22Rv1 (cell line): Measurements from ENCODE around the gene ARPC4.

Experiments used
- H3K27ac ChIP-seq: fragments of 450-650 bp; 2 replicates; pipeline ENCODE4 v1.5.1; 2017
- ZFX ChIP-seq: fragments of 450-650 bp; IDR thresholded peaks from 2 replicates; pipeline ENCODE4 v1.6.1; 2017; ENCODE audit warnings: antibody characterized with exemption, borderline replicate concordance
- TF ChIP-seq, protein P1 (sequence below): fragments of 450-650 bp; IDR thresholded peaks from 2 replicates; pipeline ENCODE4 v1.5.1; 2017; ENCODE audit warnings: mild to moderate bottlenecking

The ARPC4 gene

DNA sequence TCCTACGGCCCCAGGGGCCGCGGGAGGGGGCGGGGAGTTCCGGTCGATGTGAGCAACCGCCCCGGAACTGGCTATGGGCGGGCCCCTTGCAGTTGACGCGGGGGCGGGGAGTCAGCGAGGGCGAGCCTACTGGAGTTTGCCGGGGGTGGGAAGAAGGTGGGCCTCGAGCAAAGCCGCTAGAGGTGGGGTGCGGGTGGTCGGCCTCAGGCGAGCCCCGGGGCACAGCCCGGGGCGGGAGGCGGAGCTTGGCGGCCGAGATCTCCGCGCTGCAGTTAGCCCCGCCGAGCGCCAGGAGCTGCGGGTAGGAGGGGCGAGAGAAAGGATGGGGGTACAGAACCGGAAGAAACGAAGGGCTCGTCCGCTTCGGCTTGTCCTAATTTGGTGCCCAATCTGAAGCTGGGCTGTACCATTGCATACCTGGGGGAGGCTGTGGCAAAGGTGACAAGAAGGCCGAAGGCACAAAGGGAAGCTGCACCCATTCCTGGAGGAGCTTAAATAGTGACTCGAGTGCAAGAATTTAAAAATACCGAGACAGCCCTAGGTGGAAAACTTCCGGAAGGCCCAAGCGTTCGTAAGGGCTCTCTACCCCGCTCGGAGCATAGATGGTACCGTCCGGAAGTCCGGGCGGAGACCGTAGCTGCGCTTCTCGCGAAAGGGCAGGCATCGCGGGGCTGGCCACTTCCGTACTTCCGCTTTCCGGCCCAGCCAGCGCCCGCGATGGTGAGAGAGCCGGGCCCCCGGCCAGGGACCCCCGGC, at the start of gene ARPC4, which contains the start of gene TADA3:
Gene ARPC4, plus strand, starts transcription at position 678 of the 756 bp plus-strand sequence. Its CDS starts 40 bp downstream, at position 718.
Gene TADA3, minus strand, starts transcription at position 69 of the 756 bp plus-strand sequence. CDS start 1,007 bp downstream, outside the sequence.
- peak within 1 kb of the TSS; percentile 92 for H3K27ac ChIP-seq
- no peak for TF ChIP-seq ZFX
- TF ChIP-seq, protein P1, sequence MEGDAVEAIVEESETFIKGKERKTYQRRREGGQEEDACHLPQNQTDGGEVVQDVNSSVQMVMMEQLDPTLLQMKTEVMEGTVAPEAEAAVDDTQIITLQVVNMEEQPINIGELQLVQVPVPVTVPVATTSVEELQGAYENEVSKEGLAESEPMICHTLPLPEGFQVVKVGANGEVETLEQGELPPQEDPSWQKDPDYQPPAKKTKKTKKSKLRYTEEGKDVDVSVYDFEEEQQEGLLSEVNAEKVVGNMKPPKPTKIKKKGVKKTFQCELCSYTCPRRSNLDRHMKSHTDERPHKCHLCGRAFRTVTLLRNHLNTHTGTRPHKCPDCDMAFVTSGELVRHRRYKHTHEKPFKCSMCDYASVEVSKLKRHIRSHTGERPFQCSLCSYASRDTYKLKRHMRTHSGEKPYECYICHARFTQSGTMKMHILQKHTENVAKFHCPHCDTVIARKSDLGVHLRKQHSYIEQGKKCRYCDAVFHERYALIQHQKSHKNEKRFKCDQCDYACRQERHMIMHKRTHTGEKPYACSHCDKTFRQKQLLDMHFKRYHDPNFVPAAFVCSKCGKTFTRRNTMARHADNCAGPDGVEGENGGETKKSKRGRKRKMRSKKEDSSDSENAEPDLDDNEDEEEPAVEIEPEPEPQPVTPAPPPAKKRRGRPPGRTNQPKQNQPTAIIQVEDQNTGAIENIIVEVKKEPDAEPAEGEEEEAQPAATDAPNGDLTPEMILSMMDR: no peak

DNA sequence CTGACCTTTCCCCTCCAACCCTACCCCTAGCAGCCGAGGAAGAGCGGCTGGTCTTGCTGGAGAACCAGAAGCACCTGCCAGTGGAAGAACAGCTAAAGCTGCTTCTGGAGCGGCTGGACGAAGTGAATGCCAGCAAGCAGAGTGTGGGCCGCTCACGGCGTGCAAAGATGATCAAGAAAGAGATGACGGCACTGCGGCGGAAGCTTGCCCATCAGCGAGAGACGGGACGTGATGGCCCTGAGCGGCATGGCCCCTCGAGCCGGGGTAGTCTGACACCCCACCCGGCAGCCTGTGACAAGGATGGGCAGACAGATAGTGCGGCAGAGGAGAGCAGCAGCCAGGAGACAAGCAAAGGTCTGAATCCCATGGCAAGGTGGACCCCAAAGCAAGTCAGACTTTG, 49.3 kb upstream of the ARPC4 start:
- H3K27ac ChIP-seq: no peak overlapping the region
- TF ChIP-seq, protein P1: no peak
- TF ChIP-seq ZFX: no peak

DNA sequence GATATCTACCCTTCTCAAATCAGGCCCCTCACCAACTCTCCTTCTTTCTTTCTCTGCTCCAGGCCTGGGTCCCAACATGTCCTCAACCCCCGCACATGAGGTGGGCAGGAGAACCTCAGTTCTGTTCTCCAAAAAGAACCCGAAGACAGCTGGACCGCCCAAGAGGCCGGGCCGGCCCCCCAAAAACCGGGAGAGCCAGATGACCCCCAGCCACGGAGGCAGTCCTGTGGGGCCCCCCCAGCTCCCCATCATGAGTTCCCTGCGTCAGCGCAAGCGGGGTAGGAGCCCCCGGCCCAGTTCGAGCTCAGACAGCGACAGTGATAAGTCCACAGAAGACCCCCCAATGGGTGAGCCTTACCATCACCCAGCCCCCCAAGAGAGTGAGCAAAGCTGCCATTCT, 48.7 kb upstream of the ARPC4 start:
- TF ChIP-seq ZFX: no peak
- TF ChIP-seq, protein P1: no peak
- H3K27ac ChIP-seq: no peak overlapping the region

DNA sequence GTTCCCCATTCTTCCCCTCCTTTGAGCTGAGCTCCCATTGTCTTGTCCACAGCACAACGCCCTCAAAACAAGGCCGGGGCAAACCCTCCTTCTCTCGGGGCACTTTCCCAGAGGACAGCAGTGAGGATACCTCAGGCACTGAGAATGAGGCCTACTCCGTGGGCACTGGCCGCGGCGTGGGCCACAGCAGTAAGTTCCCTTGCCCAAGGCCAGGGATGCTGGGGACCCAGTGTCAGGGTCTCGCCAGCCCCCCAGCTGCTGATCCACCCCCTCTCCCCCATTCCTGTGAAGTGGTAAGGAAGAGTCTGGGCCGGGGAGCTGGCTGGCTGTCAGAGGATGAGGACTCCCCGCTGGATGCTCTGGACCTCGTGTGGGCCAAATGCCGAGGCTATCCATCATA, 47.4 kb upstream of the ARPC4 start:
- no peak overlapping the region for H3K27ac ChIP-seq
- TF ChIP-seq, protein P1: no peak
- no peak for TF ChIP-seq ZFX

DNA sequence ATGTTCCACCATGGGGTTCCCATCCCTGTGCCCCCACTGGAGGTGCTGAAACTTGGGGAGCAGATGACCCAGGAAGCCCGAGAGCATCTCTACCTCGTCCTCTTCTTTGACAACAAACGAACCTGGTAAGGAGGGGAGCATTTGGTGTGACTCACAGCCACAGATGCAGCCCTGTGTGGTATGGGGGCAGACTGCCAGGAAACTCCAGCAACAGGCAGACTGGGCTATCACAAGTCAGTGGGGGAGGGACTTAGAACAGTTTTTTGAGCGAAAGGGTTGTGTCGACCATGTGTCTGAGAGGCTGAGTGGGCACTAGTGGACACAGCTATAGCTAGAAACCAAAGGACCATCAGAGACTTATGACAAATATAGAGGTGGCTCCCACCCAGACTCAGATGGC, 46.6 kb upstream of the ARPC4 start:
- no peak overlapping the region for H3K27ac ChIP-seq
- TF ChIP-seq, protein P1: no peak
- TF ChIP-seq ZFX: no peak

DNA sequence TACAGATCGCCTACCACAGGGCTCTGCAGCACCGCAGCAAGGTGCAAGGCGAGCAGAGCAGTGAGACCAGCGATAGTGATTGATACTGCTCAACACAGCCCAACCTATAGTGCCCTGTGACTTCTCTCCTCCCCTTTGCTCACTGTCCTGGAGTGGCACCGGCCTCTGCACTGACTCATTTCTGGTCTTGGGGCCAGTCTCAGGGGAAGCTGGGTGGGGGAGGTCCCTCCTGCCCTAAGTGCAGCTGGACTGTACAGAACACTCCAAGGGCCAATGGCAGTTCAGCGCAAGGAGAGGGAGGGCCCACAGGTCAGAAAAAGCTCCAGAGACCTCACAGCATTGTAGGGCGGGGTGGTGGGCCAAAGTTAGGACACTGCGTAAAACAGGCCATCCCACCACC, 45.6 kb upstream of the ARPC4 start:
- TF ChIP-seq ZFX: no peak
- TF ChIP-seq, protein P1: no peak
- no peak overlapping the region for H3K27ac ChIP-seq

DNA sequence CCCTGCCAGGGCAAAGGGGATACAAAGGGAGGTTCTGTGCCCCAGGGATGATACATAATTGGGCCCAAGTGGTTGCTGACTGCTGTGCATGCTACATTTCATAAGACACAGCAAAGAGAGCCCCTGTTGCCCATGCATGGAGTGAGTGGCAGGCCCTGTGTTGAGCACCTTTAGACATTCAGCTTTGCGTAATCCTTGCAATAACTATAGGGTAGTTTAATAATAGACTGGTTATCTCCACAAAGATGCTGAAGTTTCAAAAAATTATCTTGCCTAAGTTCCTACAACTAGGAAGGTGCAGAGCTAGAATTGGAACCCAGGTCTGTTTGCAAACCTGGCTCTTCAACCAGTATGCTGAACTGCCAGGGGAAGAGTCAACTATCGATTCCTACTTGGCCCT, 44.9 kb upstream of the ARPC4 start:
- no peak overlapping the region for H3K27ac ChIP-seq
- TF ChIP-seq, protein P1: no peak
- TF ChIP-seq ZFX: no peak
